ENCODE results near the gene CHRM2.

The CHRM2 gene

DNA sequence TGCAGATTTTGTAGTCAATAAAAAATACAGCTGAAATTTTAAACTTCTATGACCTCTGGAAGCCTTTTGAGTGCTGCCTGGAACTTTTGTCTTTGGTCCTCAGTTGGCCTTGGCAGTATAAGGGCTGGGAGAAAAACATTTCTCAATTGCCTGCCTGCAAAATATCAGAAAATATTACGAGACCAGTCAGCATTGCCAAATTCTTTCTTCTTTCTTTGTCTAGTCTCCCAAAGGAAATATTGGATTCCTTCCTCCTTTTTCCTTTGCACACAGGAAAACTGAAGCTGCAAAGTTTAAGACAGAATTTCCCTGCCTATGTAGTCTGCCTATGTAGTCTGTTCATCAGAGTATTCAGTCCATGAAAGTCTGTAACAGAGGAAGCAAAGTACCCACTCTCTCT, 95.9 kb downstream of the CHRM2 start:
- no peak for DNase-seq

DNA sequence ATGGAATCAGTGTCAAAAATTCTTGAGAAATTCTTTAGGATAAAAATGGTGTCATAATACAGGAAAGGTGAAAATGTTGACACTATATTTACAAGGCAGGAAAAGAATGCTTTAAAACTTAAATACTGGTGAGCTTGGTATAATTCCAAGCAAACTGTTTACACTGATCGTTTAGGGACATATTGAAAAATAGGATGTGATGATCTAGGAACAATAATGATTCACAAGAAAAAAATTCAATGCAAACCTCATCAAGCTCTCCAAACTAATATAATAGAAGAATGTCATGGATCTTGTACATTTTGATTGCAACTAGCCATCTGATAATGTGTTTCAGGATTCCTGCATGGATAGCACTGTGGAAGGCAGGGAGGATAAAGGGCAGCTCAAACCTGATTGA, 98.4 kb downstream of the CHRM2 start:
- DNase-seq, result no peak

DNA sequence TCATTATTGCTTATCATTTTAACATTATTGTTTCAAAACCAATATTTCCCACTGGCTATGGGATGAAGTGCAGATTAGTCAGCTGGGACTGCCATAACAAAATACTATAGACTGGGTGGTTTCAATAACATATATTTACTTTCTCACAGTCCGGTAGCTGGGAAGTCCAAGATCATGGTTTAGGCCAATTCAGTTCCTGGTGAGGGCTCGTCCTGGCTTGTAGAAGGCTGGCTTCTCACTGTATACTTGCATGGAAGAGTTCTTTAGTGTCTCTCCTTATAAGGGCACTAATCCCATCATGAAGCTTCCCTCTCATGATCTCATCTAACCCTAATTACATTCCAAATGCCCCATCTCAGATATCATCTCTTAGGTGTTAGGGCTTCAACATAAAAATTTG, 101.3 kb downstream of the CHRM2 start:
- peak in 1 of 2 experiments; percentile 5 for DNase-seq

- no peak for DNase-seq
These were observed 103.3 kb downstream of the CHRM2 start for GRCh38 chr7:136971776-136972175.

- DNase-seq, result peak in 1 of 2 experiments; percentile 39
These were observed 108.2 kb downstream of the CHRM2 start for GRCh38 chr7:136976504-136977251.

DNA sequence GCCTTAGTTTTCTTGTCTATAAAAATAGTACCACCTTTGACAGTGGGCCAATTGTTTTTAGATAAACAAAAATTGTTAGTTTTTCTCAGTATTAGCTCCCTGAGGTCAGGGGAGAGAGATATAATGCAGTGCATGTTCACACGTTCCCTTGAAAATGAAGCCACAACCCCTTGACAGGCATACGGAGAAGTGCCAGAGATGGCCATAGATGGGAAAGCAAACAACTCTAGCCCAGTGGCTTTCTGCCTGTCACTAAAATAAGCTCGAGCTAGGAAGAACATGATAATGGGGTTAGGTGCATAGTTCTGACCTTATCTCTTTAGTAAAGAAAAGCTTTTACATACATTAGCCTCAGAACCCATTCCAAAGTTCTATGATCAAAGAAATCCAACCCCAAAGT, 124.9 kb downstream of the CHRM2 start:
- no peak for DNase-seq

DNA sequence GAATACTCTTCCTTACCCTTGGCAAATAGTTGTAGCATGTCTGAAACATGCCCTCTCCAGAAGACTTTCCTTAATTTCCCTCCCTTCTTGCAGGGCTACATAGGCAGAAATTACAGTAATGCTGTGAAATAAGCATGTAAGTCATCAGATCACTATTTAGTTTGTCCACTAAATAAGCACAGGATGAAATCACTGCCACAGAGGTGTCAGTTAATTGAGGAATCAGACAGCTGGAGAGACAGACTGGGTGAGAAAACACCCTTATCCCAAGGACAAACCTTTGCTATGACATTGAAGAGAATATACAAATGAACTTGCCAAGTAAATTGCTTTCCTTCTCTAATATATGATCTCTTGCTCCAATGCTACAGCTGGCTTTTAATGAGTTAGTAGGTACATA, 129.3 kb downstream of the CHRM2 start:
- DNase-seq, result peak in 1 of 2 experiments; percentile 23

GRCh38 chr7:136998495-136998894, 130.0 kb downstream of the CHRM2 start:
- no peak for DNase-seq

DNA sequence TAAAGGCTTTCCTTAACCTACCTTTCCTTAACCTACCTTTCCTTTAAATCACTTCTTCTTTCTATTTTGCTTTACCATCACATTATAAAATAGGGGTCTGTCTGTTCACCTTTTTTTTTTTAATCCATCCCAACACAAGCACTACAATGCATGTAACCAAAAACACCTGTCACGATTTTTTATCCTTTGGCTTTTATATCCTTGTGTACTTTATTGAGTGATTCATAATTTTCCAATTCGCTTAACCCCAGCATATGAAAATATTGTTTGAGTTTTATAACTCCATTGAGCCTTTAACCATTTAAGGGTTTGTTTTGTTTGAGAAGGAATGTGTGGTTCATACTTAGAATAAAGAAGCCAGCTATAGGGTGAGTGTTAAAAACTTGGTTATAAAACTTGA, 132.2 kb downstream of the CHRM2 start:
- no peak for DNase-seq

- peak in 1 of 2 experiments; percentile 25 for DNase-seq
These were observed 132.6 kb downstream of the CHRM2 start for GRCh38 chr7:137001041-137001440.

DNA sequence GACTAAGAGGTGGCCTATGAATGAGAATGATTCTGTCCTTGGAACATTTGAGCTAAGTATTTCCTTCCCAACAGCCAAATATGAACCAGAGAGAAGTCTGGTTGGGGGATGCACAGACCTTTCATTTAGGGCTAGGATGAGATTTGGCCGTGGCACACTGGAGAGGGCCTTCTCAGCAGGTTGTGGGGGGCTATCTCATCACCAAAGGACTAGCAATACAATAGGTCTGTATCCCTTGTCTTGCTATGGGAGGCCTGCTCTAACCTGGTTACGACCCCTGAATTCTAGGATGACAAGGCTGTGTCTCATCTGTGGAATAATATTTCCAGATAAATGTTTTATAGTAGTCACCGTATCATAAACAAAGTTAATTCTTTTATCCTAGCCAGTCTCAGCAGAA, 133.0 kb downstream of the CHRM2 start:
- no peak for DNase-seq

DNA sequence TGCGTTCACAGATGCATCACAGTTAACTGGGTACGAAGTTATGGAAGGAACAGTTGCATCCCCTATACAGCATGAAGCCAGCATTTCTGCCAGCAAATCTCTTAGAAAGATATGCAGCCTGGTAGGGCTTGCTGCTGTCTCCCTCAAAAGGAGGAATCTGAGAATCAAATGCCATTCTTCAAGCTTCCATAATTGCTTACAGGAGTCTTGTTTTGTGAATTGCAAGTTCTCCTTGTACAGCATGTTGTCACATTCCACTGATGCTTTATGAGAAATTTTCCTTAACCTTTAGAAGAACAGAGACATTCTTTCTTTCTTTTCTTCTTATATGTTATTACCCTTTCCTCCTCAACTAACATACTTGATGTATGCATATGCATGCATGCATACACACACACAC, 134.6 kb downstream of the CHRM2 start:
- no peak for DNase-seq

DNA sequence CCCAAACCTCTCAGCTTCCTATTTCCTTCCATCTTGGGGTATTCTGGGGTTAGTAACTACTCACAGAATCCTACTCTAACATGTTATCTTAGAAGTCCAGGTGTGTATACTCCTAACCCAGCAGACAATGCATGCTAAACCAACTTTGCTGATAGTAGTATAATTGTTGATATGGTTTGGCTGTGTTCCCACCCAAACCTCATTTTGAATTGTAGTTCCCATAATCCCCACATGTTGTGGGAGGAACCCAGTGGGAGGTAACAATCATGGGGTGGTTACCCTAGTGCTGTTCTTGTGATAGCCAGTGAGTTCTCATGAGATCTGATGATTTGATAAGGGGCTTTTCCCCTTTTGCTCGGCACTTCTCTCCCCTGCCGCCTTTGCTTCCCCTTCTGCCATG, 135.1 kb downstream of the CHRM2 start:
- DNase-seq, result no peak

DNA sequence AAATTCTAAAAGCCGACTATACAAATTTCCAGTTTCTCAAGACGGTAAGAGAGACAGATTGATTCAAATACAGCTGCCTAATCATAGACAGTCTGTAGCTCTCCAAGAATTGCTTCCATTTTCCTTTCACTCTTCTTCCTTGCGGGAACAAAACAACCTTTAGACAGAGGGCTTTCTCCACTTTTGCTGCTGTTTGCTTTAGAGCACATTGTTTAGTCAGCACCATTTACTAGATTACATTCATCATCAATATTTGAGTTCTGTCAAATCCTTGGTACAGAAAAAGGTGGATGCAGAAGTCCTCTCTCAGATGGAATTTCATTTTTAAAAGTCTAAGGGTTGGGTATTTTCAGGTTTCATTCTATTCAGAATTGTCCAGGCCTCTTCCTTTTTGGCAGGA, 137.4 kb downstream of the CHRM2 start:
- DNase-seq, result no peak

DNA sequence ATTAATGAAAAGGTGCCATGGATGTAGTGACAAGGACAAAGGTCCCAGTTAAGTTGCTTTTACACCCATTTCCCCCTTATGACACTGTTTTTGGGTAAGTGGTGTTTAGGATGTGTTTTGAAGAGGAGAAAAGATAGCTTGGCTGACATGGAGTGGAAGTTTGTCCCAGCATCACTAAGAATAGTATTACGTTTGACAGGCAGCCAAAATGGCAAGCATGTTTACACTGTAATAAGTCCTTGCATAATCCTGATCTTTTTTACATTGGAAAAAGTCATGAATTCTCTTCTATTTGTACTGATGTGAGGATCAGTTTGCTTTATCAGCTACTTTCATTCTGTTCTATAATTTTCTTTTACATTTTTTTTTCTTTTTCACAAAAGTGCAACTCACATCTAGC, 137.8 kb downstream of the CHRM2 start:
- DNase-seq, result no peak

GRCh38 chr7:137007001-137007694, 138.7 kb downstream of the CHRM2 start:
- DNase-seq, result no peak

DNA sequence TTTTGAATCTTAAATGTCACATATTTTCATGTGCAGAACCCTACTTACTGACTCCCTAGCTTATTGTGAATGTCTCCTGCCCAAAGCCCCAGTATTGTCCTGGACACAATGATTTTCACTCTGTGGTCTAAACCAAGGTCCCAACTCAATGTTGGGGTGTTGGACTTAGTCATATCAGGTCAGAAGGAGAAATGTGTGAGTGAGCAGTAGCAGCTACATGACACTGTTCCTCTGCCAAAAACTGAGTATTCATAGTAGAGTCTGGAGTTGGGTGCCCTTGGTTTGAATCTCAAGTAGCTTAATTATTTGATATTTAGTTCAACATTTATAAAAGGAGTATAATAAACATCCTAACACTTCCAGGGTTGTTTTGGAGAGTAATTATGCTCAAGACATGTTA, 141.0 kb downstream of the CHRM2 start:
- DNase-seq, result no peak

DNA sequence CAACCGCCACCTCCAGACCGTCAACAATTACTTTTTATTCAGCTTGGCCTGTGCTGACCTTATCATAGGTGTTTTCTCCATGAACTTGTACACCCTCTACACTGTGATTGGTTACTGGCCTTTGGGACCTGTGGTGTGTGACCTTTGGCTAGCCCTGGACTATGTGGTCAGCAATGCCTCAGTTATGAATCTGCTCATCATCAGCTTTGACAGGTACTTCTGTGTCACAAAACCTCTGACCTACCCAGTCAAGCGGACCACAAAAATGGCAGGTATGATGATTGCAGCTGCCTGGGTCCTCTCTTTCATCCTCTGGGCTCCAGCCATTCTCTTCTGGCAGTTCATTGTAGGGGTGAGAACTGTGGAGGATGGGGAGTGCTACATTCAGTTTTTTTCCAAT, 146.6 kb downstream of the CHRM2 start:
- DNase-seq, result no peak

DNA sequence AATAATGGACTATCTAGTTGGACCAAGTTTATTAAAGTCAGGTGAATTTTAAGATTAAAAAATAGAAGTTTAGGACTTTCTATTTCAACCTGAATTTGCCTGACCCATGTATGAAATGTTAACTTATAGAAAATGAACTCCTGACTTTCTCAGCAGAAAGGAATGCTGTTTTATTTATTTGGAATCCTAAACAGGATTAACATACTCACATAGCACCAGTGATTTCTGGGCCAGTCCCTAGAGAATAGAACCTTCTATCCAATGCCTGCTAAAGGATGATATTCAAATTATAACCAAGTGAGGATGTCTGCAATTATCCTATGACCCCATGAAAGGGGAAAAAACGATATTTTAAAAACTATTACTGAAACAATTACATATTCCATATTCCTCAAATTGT, 148.8 kb downstream of the CHRM2 start:
- no peak for DNase-seq

DNA sequence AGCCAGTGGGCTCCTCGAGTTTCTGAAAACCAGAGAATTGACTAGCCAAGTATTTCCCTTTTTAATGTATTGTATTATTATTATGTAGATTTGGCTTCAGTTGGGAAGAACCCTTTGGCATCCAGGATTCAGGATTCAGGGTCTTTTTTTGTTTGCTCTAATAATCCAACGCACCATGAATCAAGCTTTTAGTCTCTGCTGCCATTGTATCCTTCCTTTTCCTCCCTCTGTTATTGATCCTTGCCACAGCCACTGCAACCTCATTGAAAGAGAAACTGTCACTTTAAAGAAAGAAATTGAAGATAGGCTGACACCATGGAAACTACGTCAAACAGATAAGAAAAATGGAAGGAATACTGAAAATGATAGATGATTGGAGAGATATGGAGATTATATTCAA, 150.0 kb downstream of the CHRM2 start:
- no peak for DNase-seq

DNA sequence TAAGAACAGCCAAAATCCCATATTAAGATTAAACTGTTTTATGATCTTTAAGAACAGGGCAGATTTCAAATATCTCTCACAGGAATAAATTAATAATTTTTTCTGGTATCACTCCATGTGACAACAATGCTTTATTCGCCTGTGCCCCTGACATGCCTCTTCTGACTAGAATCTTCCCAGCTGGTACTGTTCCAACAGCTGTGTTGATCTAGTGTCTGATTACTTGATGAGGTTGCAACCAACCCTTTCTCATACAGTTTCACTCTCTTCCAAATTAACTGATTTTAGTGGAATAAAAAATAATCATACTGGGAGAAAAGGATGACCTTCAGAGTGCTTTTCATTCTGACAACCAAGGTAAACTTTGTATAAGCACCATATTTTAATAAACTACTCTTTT, 151.9 kb downstream of the CHRM2 start:
- DNase-seq, result peak in 1 of 2 experiments; percentile 3

GRCh38 chr7:137025469-137026175, 157.2 kb downstream of the CHRM2 start:
- DNase-seq, result no peak

DNA sequence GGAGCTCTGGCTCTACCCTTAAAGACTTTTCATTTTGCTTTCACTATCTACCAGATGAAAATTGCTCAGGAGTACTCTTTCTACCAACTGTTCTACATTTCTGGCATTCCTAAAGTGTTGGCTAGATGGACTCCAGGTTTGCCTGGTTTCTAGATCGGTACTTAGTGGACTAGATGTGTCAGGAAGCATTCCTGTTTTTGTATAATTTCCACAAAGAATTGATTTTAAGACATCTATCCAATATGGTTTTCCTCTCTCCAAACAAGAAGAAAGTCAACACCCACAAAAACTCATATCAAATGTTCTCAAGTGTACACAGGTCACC, 157.7 kb downstream of the CHRM2 start:
- no peak for DNase-seq

- no peak for DNase-seq
These were observed 164.0 kb downstream of the CHRM2 start for GRCh38 chr7:137032436-137032835.
